SK-N-DZ (cell line): Measurements from ENCODE around the gene CLK3.
A peak's percentile ranks its signal among the peaks of the same experiment; 100 is the strongest.
"Not testable (repeated sequence)": the region's sequence is repeated elsewhere in the genome, so short reads cannot be mapped to it uniquely, and the experiment has no call there.

Experiments
- DNase-seq: peaks from one replicate; pipeline ENCODE4 v3.0.0-alpha.2; 2015; ENCODE audit warnings: low spot score

Gene CLK3

GRCh38 chr15:74620636-74621545 lies 5.3 kb downstream of the CLK3 start:
- peak; percentile 70 for DNase-seq

GRCh38 chr15:74621546-74621920 lies 5.9 kb downstream of the CLK3 start:
- no peak for DNase-seq

DNA sequence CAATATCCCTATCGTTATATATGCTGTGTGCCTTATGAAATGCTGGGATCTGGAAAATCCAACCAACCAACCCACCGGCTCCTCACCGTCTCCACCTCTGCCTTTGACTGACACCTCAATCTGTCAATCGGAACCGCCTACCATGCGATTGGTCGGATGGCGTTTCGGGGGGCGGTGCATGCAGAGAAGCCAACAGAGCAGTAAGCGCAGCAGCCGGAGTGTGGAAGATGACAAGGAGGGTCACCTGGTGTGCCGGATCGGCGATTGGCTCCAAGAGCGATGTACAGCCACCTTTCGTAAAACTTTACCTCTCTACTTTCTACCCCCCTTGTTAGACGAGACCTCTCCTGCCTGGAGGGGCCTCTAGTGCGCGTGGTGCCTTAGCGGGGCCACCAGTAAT lies 6.3 kb downstream of the CLK3 start:
- no peak for DNase-seq

- DNase-seq: no peak
These were observed 7.1 kb downstream of the CLK3 start for GRCh38 chr15:74622758-74623157.

GRCh38 chr15:74624020-74624602 lies 8.5 kb downstream of the CLK3 start:
- DNase-seq: no peak

DNA sequence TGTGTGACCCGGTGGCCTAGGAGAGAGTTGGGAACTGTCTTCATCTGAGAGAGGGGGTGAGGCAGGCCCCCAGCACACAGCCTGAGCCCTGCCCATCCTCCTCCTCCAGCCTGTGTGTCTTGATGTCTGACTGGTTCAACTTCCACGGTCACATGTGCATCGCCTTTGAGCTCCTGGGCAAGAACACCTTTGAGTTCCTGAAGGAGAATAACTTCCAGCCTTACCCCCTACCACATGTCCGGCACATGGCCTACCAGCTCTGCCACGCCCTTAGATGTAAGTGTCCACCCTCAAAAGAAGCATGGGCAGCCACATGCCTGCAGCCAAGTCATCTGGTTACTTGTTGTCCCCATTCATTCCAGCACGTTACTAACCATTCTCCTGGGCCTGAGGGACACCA lies 10.1 kb downstream of the CLK3 start:
- no peak for DNase-seq

DNA sequence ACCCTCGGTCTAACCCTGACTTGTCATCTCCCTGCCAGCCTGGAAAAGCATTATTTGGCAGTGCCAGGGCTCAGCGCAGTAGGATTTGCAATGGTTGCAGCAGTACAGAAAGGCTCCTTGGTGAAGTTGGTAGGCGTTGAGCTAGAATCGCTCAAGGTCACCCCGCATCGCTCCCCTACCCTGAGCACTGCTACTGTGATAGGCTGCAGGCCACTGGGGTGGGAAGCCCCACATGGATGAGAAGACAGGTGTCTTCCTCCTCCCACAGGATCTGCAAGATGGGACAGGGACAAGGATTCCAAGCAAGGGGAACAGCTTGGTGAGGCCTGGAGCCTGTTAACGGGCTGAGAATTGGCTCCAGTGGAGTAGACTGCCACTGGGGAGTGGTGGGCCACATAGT lies 10.7 kb downstream of the CLK3 start:
- no peak for DNase-seq

DNA sequence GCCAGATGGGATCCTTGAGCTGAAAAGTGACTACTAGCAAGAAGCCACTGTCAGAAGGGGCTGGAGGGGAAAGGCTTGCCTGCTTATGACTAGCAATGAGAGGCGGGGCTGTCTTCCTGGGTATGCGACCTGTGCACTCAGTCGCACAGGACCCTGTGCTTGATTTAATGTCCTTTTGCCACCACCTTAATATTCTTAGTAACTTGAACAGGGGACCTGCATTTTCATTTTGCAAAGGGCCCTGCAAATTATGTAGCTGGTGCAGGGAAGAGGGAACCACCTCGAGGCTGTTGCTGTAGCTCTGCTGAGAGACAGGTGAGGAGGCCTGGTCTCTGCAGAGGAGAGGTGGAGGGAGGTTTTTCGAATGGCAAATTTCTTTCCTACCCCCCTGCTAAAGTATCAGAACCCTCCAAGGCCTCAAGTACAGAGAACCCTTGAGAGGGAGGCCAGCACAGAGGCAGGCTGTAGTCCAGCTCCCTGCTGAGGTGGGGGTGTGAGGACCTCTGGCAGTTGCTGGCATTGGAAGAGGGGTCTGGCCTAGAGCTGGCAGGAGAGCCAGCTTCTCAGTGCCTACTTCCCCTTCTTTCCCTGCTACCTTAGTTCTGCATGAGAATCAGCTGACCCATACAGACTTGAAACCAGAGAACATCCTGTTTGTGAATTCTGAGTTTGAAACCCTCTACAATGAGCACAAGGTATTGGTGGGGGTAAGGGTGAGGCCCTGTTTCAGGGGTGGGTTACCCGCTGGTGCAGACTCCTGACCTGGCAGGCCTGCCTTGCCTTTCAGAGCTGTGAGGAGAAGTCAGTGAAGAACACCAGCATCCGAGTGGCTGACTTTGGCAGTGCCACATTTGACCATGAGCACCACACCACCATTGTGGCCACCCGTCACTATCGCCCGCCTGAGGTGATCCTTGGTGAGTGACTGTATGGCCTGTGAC lies 11.4 kb downstream of the CLK3 start:
- no peak for DNase-seq

- no peak for DNase-seq
These were observed 12.1 kb downstream of the CLK3 start for GRCh38 chr15:74627766-74628165.

GRCh38 chr15:74628199-74628598 lies 12.6 kb downstream of the CLK3 start:
- DNase-seq: no peak

- no peak for DNase-seq
These were observed 13.3 kb downstream of the CLK3 start for GRCh38 chr15:74628949-74629348.

GRCh38 chr15:74629696-74630095 lies 14.1 kb downstream of the CLK3 start:
- DNase-seq: not testable (repeated sequence)

DNA sequence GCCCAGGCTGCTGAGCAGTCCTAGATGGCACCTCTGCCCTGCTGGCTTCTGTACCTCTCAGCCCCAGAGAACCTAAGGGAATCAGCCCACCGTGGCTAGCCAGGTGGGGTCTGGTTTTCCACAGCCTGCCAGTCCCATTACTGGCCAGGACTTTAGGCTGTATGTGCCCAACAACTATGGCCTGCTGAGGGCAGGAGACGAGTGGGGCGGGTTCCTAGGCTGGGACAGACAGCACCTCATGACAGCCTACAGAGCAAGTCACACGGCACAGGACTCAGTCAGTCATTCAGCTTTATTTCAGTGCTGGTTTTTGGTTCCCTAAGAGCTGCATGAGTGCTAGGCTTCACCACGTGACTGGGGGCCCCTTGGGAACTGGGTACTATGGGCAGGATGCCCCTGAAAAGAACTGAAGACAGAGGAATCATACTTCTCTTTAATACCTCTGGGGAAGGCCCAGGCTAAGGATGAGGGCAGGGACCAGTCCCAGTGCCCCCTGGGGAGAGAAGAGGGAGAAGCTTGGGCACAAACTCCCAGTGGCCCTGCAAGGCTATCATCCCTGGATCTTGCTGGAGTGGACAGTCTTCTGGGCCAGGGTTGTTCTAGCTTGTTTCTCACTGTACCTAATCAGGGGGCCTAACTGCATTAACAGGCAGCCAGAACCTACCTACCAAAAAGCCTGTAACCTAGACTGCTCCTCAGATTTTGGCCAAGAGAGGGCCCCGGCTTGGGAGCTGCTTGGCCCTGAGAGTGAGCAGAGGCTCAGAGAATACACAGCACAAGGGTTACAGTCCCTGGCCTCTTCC lies 14.8 kb downstream of the CLK3 start:
- DNase-seq: no peak

GRCh38 chr15:74631087-74631385 lies 15.4 kb downstream of the CLK3 start:
- DNase-seq: no peak

DNA sequence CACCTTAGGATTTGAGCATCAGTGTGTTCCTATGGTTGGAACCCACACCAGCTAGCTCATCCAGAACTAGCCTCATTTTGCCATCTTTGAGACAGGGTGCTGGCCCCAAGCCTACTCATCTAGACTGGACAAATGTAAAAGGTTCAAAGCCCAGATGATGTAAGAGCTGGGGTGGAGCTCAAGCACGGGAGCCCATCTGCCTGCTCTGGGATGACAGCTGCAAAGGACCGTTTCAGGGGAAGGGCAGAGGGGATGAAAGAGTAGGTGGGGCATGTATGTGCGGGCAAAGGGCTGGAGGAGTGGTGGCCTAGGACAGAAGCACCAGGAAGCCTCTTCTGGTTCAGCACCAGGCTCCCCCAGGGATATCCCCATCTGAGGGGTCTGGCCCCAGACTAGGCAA lies 15.8 kb downstream of the CLK3 start:
- DNase-seq: no peak

DNA sequence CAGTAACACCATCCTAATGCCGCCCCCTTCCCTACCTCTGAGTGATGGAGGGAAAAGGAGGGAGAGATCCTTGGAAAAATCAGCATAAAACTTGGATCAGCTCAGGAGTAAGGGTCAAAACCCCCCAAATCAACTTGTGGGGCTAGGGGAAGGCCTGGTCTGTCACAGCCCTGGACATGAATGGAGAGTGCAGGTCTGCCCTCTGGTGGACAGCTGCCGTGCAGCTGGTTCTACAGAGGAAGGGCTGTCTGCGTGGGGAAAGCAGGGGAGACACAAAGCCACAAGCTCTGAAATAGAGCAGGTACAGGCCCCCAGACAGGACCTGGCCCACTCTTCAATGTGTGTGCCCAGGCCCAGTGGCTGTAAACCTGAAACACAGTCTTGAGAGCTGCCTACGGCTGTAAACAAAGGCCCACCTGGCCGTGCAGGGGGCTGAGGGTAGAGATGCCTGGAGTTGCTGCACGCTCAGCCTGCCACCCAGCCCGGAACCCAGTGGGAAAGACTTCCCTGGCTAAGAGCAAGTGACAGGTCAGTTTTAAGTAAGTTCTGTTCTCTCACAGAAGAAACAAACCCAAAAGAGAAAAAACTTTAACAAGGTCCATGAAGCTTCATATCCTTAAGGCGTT lies 16.4 kb downstream of the CLK3 start:
- peak; percentile 62 for DNase-seq

DNA sequence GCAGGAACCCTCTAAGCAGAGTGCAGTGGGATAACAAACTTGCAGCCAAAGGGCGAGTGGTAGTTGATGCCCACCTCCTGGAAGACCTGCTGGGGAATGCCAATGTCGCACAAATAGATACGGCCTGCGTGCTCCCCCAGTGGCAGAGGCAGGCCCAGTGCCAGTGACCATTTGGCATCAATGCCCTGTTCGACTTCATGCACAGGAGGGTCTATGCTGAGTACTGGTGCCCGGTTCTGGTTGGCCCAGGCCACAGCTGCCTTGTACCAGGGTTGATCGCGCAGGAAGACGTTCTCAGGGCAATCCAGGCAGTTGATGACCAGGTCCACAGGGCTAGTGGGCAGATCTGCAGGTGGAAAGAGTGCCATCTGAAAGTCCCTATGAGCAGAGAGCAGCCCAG lies 17.0 kb downstream of the CLK3 start:
- no peak for DNase-seq

- no peak for DNase-seq
These were observed 18.1 kb downstream of the CLK3 start for GRCh38 chr15:74633781-74634180.

- peak; percentile 71 for DNase-seq
These were observed 19.6 kb downstream of the CLK3 start for GRCh38 chr15:74635228-74635627.

DNA sequence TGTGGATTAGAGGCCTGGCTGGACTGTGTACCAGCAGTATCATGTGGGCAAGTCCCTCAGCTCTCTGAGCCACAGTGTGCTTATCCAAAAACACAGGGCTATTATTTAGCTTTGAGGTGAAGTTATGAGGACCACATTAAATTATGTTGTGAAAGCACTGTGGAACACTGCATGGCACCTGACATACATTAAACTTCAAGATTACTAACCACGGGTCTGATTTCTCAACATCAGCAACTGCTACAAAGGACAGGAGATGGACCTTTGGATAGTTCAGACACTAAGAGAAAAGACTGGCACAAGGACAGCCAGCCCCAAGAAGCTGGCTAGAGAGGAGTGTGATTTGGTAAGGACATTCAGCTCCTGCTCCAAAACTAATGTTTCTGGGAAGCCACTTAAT lies 21.3 kb downstream of the CLK3 start:
- no peak for DNase-seq

DNA sequence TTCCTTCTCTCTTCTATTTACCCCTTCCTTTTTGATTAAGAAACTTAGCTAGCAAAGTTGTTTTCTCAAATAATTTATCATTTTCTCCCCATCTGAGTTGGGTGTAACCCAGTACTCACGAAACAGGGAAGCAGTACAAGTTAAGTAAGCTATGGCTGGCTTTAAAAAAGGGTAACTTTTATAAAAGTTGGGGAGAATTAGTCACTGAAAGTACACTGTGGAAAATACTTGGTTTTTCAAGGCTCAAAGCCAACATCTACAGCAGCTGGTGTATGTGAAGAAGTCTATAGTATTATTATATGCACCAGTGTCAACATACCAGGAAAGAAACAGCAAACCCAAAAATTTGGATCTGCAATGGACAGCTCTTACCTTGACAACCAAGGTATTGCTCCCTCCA lies 25.5 kb downstream of the CLK3 start:
- no peak for DNase-seq
